Measurements from ENCODE around the gene R3HDM2.
A peak's percentile ranks its signal among the peaks of the same experiment; 100 is the strongest.

R3HDM2 gene

GRCh38 chr12:57229634-57230380 lies 201.0 kb downstream of the R3HDM2 start, which contains the start of gene SHMT2:
Gene SHMT2 (plus strand): TSS chr12:57229711. CDS start chr12:57229779, 68 bp downstream.
- DNase-seq (ENCODE audit: low read depth in 2 of 2): peak; percentile 85 to 91

GRCh38 chr12:57229046-57229633 lies 201.7 kb downstream of the R3HDM2 start:
- no peak for DNase-seq (ENCODE audit: low read depth in 2 of 2)

DNA sequence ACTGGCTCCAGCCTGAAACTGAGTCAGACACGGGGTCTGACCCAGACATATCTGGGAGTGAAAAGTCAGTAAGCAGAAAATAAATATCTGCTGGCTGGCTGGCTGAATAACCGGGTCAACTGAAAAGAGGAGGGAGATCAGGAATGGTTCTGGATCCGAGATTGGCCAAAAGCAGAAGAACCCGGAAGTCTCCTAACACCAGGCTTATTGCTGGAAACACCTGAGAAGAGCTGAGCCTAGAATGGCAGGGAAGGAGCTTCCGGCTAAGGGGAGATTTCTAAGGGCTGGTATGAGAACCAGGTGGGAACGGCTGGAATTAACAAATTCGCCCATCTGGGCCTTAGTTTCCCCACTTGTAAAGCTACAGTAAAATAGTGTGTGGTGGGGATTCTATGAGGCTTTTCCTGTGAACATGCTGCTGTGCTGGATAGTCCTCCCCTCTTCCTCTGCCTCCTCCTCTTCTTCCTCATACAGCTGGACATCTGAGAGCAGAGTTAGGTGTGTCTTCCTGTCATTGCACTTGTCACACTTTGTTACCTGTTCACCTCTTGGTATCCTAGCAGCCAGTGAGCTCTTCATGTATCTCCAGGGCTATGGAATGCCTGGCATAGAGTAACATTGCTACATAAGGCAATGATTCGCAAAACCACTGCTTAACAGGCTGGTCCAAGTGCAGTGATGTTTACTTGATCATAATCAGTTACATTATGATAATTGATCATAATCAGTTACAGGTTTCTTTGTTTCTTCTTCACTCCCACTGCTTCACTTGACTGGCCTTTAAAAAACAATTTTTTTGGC lies 203.3 kb downstream of the R3HDM2 start:
- no peak for DNase-seq (ENCODE audit: low read depth in 2 of 2)

DNA sequence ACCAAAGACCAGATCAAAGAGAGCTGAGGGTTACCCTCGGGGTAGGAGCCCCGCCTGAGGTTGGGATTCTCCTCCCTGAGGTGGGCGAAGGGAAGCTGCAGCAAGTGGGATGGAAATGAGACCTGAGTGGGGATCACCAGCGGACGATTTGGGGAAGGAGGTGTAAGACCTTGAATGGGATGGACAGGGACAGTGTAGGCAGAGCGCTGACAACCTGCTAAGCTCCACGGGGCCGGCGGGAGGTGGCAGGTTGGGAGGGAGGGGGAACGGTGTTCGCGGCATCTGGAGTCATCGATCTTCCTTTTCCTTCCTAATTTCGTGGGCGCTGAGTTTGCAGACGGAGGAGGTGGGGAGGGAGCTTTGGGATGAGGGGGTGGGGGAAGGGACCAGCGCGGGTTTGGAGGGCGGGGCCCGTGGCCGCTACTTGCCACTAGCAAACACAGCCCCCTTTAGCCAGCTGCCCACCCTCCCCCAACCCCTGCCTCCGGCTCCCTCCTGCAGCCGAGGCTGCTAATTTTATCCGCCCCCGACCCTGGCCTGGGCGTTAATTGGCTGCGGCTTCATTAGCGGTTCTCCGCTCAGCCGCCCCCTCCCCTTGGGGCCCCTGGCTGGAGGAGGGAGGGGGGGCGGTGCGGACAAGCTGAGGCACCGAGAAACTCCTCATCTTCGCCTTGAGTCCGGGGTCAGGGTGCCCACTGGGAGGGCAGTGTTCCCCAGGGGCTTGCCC lies 204.1 kb downstream of the R3HDM2 start:
- DNase-seq (ENCODE audit: low read depth in 2 of 2): no peak

DNA sequence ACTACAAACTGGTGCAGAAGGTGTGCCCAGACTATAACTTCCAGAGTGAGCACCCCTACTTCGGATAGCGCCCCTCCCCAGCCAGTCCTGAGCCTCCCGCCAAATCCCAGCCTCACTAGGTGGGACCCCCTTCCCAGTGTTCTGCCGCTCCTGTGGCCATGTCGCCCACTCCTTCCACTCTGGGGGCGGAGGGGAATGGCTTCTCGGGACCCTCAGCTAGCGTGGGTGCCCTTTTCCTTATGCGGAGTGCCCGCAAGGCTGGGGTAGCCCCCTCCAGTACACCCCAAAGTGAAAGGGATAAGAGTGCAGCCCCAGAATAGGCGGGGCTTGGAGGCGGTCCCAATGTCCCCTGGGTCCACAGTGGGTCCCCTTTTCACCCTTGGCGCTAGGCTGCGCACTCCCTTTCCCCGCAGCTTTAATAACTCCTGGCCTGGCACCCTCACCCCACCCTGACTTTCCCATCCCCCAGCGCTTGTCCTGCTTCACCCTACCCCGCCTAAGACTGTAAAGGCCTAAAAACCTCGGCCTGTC lies 205.1 kb downstream of the R3HDM2 start:
- DNase-seq (ENCODE audit: low read depth in 2 of 2): no peak

DNA sequence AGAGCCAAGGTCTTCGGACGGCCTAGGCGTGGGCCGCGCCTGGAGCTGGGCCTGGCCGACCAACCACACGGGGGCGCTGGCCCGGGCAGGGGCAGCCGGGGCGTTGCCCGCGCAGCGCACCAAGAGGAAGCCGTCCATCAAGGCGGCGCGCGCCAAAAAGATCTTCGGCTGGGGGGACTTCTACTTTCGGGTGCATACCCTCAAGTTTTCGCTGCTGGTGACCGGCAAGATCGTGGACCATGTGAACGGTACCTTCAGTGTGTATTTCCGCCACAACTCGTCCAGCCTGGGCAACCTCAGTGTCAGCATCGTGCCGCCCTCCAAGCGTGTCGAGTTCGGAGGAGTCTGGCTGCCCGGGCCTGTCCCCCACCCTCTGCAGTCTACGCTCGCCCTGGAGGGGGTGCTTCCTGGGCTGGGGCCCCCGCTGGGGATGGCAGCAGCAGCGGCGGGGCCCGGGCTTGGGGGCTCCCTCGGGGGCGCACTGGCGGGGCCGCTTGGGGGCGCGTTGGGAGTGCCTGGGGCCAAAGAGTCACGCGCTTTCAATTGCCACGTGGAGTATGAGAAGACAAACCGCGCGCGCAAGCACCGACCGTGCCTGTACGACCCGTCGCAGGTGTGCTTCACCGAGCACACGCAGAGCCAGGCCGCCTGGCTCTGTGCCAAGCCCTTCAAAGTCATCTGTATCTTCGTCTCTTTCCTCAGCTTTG lies 205.7 kb downstream of the R3HDM2 start:
- DNase-seq (ENCODE audit: low read depth in 2 of 2): peak in 1 of 2 donors; percentile 51

DNA sequence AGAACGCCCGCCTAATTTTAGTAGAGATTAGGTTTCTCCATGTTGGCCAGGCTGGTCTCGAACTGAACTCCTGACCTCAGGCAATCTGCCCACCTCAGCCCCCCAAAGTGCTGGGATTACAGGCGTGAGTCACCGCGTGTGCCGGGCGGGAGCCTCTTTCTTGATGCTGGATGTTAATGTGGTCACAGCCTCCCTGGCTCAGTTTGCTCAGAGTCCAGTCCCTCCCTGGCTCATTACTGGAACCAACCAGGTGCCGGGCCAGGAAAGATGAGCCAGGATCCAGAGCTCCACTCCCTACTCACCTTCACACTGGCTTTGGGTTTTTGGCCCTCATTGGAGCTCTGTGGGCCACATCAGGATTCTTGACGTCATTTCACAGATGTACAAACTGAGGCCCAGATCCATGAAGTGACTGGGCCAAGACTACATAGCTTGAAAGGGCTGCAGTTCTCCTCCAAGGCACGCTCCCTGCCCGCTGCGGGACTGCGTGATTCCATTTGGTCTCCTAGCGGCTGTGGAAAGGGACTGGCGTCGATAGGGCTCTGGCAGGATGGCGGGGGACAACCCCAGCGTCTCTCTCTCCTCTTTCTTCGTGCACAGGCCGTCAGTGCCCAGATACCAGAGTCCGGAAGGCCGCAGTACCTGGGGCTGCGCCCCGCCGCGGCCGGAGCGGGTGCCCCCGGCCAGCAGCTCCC lies 206.4 kb downstream of the R3HDM2 start:
- DNase-seq (ENCODE audit: low read depth in 2 of 2): no peak

DNA sequence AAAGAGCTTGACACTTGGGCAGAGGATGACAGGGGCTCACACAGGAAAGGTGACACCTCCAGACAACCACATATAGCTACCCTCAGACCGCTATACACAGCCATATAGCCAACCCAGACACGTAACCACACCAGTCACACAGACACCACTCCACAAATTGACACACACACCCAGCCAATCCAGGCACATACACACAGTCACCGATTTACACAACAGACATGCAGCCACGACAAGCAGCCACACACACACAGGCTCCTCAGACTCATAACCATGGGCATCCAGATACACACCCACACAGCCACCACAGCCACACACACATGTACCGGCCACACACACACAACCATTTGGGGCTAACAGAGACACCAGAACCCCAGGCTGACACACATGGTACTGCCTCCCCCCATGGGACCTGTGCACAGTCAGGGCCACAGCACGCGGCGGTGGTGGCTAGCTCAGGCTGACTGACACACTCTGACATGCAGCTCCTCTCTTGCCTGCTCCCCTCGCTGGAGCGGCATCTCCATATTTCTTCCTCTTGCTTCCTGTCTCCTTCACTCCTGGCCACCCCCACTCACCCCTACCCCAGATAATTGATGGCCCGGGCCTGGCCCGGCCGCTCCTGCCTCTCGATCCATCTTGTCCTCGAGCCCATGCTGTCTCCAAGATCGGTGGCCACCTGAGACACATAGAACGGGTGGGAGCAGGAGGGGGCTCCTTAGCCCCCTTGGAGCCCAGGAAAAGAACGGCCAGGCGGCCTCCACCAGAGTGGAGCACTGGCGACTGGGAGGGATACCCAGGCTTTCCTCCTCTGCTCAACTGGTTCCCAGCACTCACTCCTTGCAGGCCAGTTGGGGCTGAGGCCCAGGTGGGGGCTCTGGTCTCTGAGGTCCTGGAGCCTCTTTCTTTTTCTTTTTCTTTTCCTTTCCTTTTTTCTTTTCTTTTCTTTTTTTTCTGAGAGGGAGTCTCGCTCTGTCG lies 207.4 kb downstream of the R3HDM2 start:
- DNase-seq (ENCODE audit: low read depth in 2 of 2): no peak

- DNase-seq (ENCODE audit: low read depth in 2 of 2): no peak
Observed at GRCh38 chr12:57222286-57223190, 208.3 kb downstream of the R3HDM2 start.

DNA sequence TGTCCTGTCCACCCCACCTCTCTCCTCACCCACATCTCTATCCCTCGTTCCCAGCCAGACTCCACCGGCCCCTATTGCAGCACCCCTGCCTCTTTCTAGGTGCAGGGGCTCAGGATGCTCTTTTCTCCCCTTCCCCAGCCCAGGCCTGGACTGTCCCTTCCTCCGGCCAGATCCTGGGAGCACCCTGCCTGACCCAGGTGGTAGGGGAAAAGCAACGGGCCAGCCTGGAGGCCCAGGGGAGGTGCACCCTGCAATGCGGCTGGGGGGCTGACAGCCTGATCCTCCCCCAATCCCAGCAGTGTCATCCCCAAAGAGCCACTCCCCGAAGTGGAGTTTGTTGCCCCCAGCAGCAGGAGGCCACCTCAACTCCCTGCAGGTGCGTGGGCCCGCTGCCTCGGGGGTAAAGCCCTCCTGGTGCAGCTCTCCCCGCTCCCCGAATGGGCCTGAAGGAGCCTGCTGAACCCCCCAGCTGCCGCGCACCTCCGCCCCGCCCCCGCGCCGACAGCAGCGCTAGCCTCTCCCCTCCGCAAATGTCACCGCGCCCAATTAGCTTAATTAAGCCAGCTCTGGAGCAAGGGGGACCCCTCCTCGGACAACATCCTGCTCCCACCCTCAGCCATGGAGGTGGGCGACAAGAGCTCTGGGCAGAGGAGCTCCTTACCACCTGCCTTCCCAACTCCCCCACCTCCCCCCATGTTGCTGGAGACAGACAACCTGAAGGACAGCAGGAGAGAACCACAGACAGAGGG lies 209.5 kb downstream of the R3HDM2 start:
- no peak for DNase-seq (ENCODE audit: low read depth in 2 of 2)

- no peak for DNase-seq (ENCODE audit: low read depth in 2 of 2)
Observed at GRCh38 chr12:57220770-57221168, 210.1 kb downstream of the R3HDM2 start.

DNA sequence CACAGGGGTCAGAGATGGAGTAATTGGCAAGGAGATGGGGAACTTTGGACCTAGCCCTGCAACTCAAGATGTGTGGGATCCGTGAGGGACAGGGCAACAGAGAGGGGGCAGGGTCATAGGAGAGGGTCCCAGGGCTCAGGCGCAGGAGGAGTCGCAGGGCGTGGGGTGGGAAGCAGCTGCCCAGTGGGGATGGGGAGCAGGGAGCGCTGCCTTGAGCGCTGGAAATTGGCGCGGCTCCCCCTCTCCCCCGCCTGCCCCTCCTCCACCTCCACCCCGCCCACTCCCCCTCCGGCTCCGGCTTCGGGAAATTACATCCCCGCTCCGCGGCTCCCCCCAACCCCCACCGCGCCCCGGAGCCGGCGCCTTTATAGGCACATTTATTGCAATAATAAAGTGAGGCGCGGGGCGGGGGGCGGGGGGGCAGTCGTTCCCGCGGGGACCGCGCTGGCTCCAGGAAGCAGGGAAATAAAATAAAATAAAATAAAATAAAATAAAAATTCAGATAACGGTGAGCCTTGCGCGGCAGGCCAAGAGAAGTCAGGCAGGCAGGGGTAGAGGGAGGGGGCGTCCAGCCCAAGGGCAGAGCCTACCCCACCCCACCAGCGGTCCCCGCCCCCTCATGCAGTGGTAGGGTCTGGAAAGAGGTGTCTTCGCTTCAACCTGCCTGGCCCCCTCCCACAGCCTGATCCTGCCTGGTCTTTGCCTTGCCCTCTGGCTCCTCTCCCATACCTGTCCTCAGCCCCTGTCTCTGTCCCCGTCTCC lies 210.7 kb downstream of the R3HDM2 start:
- no peak for DNase-seq (ENCODE audit: low read depth in 2 of 2)

DNA sequence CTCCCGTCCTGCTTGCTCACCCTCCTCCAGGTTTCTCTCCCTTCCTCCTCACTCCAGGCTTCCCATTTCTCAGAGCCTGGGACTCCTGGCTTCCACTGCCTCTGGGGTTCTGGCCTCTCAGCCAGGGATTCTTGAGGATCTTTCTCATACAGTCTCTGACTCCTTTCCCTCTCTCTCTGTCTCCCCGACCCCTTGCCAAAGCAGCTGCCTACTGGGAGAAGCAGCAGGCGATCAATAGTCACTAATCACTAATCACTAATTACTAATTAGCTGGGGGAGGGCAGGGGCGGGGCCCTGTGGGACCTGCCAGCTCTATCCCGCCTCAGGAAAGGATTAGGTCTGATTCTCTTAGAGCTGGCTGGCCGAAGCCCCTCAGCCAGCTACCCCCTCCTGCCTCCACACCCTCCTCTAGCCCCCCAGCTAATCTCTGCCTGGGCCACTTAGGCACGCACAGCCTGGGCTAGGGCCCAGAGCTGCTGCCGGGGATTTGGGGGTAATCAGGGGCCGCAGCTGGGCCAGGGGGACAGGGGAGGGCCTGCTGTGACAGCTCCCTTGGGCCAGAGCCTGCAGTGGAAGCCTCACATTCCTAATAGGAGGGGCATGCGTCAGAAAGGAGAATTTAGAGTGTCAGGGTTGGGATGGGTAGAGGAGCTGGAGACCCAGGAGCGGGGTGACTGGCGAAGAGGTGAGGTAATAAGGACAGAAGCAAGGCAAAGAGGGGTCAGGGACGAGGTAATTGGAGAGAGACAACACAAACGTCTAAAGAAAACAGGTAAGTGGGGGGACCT lies 211.4 kb downstream of the R3HDM2 start:
- DNase-seq (ENCODE audit: low read depth in 2 of 2): no peak

GRCh38 chr12:57218030-57218853 lies 212.6 kb downstream of the R3HDM2 start:
- DNase-seq (ENCODE audit: low read depth in 2 of 2): no peak

All from stimulated activated CD4-positive, alpha-beta T cell treated with anti-CD3 and anti-CD28 coated beads, Interleukin-1b, Interleukin-23, amount 100 ng/mL, for 4 hours (primary cell).